Right lobe of liver (tissue), 4 donors: ENCODE data around the gene ZNF652.

Experiments
- POLR2A ChIP-seq: fragments of 450-650 bp; IDR thresholded peaks from one replicate; pipeline ENCODE4 v1.6.1; 2017; ENCODE audit warnings: antibody characterized with exemption, mild to moderate bottlenecking
- TF ChIP-seq, protein P1 (sequence below), 4 donors: fragments of 200-600 bp in 3 of 4; fragments of 450-650 bp in 1 of 4; IDR thresholded peaks; one replicate each; pipeline versions ENCODE4 v1.5.1 to v1.8.0; 2016 to 2022; ENCODE audit warnings: antibody characterized with exemption in 4 of 4, mild to moderate bottlenecking in 2 of 4
- donor health status: DM: no; HTN: no; CAD: no.
- donor health status: DM: no; HTN: no; CAD: no.
- donor health status: DM: no; HTN: yes; CAD: no.

DNA sequence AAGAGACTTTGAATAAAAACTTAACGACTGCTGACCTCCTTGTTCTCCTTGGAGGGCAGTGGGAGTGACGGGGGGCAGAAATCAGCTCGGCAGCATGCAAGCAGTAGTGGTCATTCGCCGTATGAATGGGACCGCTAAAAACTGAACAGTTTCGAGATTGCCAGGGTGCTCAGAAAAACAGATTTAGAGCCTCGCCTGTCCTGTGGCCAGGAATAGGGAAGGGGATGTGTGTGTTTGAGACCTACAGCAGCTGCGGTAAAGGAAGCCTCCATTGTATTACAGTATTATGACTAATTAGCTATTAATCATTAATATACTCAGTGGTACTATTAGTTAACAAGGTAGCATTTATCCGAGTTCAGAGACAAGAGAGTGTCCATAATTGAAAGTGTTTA lies 670 bp upstream of the ZNF652 start:
- TF ChIP-seq, protein P1, sequence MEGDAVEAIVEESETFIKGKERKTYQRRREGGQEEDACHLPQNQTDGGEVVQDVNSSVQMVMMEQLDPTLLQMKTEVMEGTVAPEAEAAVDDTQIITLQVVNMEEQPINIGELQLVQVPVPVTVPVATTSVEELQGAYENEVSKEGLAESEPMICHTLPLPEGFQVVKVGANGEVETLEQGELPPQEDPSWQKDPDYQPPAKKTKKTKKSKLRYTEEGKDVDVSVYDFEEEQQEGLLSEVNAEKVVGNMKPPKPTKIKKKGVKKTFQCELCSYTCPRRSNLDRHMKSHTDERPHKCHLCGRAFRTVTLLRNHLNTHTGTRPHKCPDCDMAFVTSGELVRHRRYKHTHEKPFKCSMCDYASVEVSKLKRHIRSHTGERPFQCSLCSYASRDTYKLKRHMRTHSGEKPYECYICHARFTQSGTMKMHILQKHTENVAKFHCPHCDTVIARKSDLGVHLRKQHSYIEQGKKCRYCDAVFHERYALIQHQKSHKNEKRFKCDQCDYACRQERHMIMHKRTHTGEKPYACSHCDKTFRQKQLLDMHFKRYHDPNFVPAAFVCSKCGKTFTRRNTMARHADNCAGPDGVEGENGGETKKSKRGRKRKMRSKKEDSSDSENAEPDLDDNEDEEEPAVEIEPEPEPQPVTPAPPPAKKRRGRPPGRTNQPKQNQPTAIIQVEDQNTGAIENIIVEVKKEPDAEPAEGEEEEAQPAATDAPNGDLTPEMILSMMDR (IDR thresholded peaks at IDR 0.05), result no peak
- TF ChIP-seq POLR2A, result no peak
